Adipocyte (in vitro differentiated cells): Measurements from ENCODE around the gene FLNC.

Source experiments
- DNase-seq: peaks from one replicate; pipeline ENCODE4 v3.0.0-alpha.2; 2015; ENCODE audit warnings: low read depth
- H3K27me3 ChIP-seq: replicated peaks from 2 replicates; pipeline ENCODE4 v1.7.0; 2013; ENCODE audit warnings: mild to moderate bottlenecking, low read length, moderate library complexity; ENCODE audit not compliant: control insufficient read depth, insufficient read depth
- H3K36me3 ChIP-seq: 2 replicates; pipeline ENCODE4 v1.7.0; 2013; ENCODE audit warnings: low read length, mild to moderate bottlenecking, moderate library complexity; ENCODE audit not compliant: control insufficient read depth, insufficient read depth, severe bottlenecking
- H3K4me1 ChIP-seq: 2 replicates; pipeline ENCODE4 v1.7.0; 2013; ENCODE audit warnings: mild to moderate bottlenecking, low read length, moderate library complexity; ENCODE audit not compliant: control insufficient read depth, insufficient read depth
- H3K4me3 ChIP-seq: 2 replicates; pipeline ENCODE4 v1.7.0; 2013; ENCODE audit warnings: mild to moderate bottlenecking, low read length, moderate library complexity
- H3K9ac ChIP-seq: 2 replicates; pipeline ENCODE4 v1.7.0; 2013; ENCODE audit warnings: mild to moderate bottlenecking, low read length, moderate library complexity
- H3K9me3 ChIP-seq: 2 replicates; pipeline ENCODE4 v1.7.0; 2013; ENCODE audit warnings: mild to moderate bottlenecking, low read length, moderate library complexity; ENCODE audit not compliant: control insufficient read depth

FLNC gene

GRCh38 chr7:128805225-128805624, 25.0 kb upstream of the FLNC start:
- peaks cover 34% of the 10 kb centered on the region for H3K36me3 ChIP-seq
- H3K9me3 ChIP-seq = no peaks in the 10 kb centered on the region
- H3K9ac ChIP-seq = no peak overlapping the region
- DNase-seq = no peak
- no peaks in the 10 kb centered on the region for H3K4me1 ChIP-seq
- H3K4me3 ChIP-seq = no peak overlapping the region
- H3K27me3 ChIP-seq = no peaks in the 10 kb centered on the region

- H3K9me3 ChIP-seq = no peaks in the 10 kb centered on the region
- no peak overlapping the region for H3K4me3 ChIP-seq
- peaks cover 28% of the 10 kb centered on the region for H3K36me3 ChIP-seq
Measured at GRCh38 chr7:128807191-128807590, 23.0 kb upstream of the FLNC start.

GRCh38 chr7:128809363-128809762, 20.8 kb upstream of the FLNC start:
- DNase-seq = no peak
- Histone ChIP-seq H3K9me3 (no peaks in the 10 kb centered on the region), H3K4me3 (no peak overlapping the region), H3K4me1 (peaks cover 14% of the 10 kb centered on the region), H3K36me3 (peaks cover 28% of the 10 kb centered on the region), H3K27me3 (no peaks in the 10 kb centered on the region), H3K9ac (no peak overlapping the region)

More at GRCh38 chr7:128807191-128807590, 23.0 kb upstream of the FLNC start:
- Histone ChIP-seq H3K27me3 (no peaks in the 10 kb centered on the region), H3K9ac (no peak overlapping the region), H3K4me1 (peaks cover 4% of the 10 kb centered on the region)
- DNase-seq = no peak

- H3K27me3 ChIP-seq = no peaks in the 10 kb centered on the region
- no peaks in the 10 kb centered on the region for H3K9me3 ChIP-seq
- no peak overlapping the region for H3K9ac ChIP-seq
- no peak overlapping the region for H3K4me3 ChIP-seq
- peaks cover 14% of the 10 kb centered on the region for H3K4me1 ChIP-seq
- DNase-seq = no peak
- peaks cover 17% of the 10 kb centered on the region for H3K36me3 ChIP-seq
Measured at GRCh38 chr7:128810473-128810872, 19.7 kb upstream of the FLNC start.

- Histone ChIP-seq H3K36me3 (peaks cover 11% of the 10 kb centered on the region), H3K4me1 (peaks cover 14% of the 10 kb centered on the region), H3K9ac (no peak overlapping the region), H3K4me3 (no peak overlapping the region), H3K27me3 (no peaks in the 10 kb centered on the region), H3K9me3 (no peaks in the 10 kb centered on the region)
- no peak for DNase-seq
Measured at GRCh38 chr7:128810997-128811396, 19.2 kb upstream of the FLNC start.

- Histone ChIP-seq H3K4me1 (peaks cover 14% of the 10 kb centered on the region), H3K4me3 (no peak overlapping the region), H3K27me3 (no peaks in the 10 kb centered on the region), H3K9me3 (no peaks in the 10 kb centered on the region), H3K9ac (no peak overlapping the region), H3K36me3 (peaks cover 6% of the 10 kb centered on the region)
- no peak for DNase-seq
Measured at GRCh38 chr7:128811631-128812430, 18.4 kb upstream of the FLNC start.

GRCh38 chr7:128812514-128813168, 17.6 kb upstream of the FLNC start:
- DNase-seq = no peak
- H3K4me3 ChIP-seq = no peak overlapping the region
- no peaks in the 10 kb centered on the region for H3K9me3 ChIP-seq
- no peak overlapping the region for H3K9ac ChIP-seq
- H3K4me1 ChIP-seq = peaks cover 14% of the 10 kb centered on the region
- H3K36me3 ChIP-seq = peaks cover under 1% of the 10 kb centered on the region
- no peaks in the 10 kb centered on the region for H3K27me3 ChIP-seq

GRCh38 chr7:128814499-128814898, 15.7 kb upstream of the FLNC start:
- no peak for DNase-seq
- Histone ChIP-seq H3K9ac (no peak overlapping the region), H3K4me3 (no peak overlapping the region), H3K4me1 (peaks cover 14% of the 10 kb centered on the region), H3K36me3 (no peaks in the 10 kb centered on the region), H3K27me3 (no peaks in the 10 kb centered on the region), H3K9me3 (no peaks in the 10 kb centered on the region)

GRCh38 chr7:128815289-128815942, 14.8 kb upstream of the FLNC start:
- Histone ChIP-seq H3K4me3 (no peak overlapping the region), H3K27me3 (no peaks in the 10 kb centered on the region), H3K9ac (no peak overlapping the region), H3K4me1 (peaks cover 14% of the 10 kb centered on the region), H3K9me3 (no peaks in the 10 kb centered on the region), H3K36me3 (no peaks in the 10 kb centered on the region)
- no peak for DNase-seq

GRCh38 chr7:128818694-128819093, 11.5 kb upstream of the FLNC start:
- Histone ChIP-seq H3K9ac (no peak overlapping the region), H3K4me3 (no peak overlapping the region), H3K4me1 (peaks cover 8% of the 10 kb centered on the region), H3K36me3 (no peaks in the 10 kb centered on the region), H3K27me3 (no peaks in the 10 kb centered on the region), H3K9me3 (no peaks in the 10 kb centered on the region)
- DNase-seq = no peak

GRCh38 chr7:128821724-128822123, 8.5 kb upstream of the FLNC start:
- Histone ChIP-seq H3K36me3 (no peaks in the 10 kb centered on the region), H3K9me3 (no peaks in the 10 kb centered on the region), H3K27me3 (no peaks in the 10 kb centered on the region), H3K4me1 (peaks cover 8% of the 10 kb centered on the region), H3K4me3 (no peak overlapping the region), H3K9ac (no peak overlapping the region)
- DNase-seq = no peak
